Measurements from ENCODE around the gene CYB5D1.

The CYB5D1 gene

GRCh38 chr17:7910711-7911110, 52.9 kb downstream of the CYB5D1 start:
- TF ChIP-seq CTCF (conservative IDR thresholded peaks at IDR 0.05) (no peak), ZFX (IDR thresholded peaks at IDR 0.05) (no peak)
- H3K27ac ChIP-seq: no peak overlapping the region

- TF ChIP-seq CTCF (conservative IDR thresholded peaks at IDR 0.05): no peak
- no peak for TF ChIP-seq ZFX (IDR thresholded peaks at IDR 0.05)
- H3K27ac ChIP-seq: no peak overlapping the region
These were observed 53.3 kb downstream of the CYB5D1 start for GRCh38 chr17:7911116-7911515.
